BLaER1 (cell line): ENCODE measurements around the gene ZC3H18.

Experiments used
- H3K27ac ChIP-seq: shearing (Covaris generic); formaldehyde crosslinking; 2 replicates; pipeline ENCODE4 v1.8.1; 2022
- H3K27me3 ChIP-seq: shearing (Covaris generic); formaldehyde crosslinking; 2 replicates; pipeline ENCODE4 v1.8.1; 2022
- H3K36me3 ChIP-seq: shearing (Covaris generic); formaldehyde crosslinking; 2 replicates; pipeline ENCODE4 v1.8.1; 2022
- H3K4me1 ChIP-seq: shearing (Covaris generic); formaldehyde crosslinking; 2 replicates; pipeline ENCODE4 v1.8.1; 2022
- H3K4me2 ChIP-seq: shearing (Covaris generic); formaldehyde crosslinking; 2 replicates; pipeline ENCODE4 v1.8.1; 2022
- H3K4me3 ChIP-seq: shearing (Covaris generic); formaldehyde crosslinking; 2 replicates; pipeline ENCODE4 v1.8.1; 2022
- H3K9ac ChIP-seq: shearing (Covaris generic); formaldehyde crosslinking; 2 replicates; pipeline ENCODE4 v1.8.1; 2022
- H3K9me3 ChIP-seq: shearing (Covaris generic); formaldehyde crosslinking; 2 replicates; pipeline ENCODE4 v1.8.1; 2022
- H4K20me1 ChIP-seq: shearing (Covaris generic); formaldehyde crosslinking; 2 replicates; pipeline ENCODE4 v1.8.1; 2022
- Cebpa-rat ChIP-seq: shearing (Covaris generic); IDR thresholded peaks from 2 replicates; pipeline ENCODE4 v1.8.1; 2022

ZC3H18 gene

DNA sequence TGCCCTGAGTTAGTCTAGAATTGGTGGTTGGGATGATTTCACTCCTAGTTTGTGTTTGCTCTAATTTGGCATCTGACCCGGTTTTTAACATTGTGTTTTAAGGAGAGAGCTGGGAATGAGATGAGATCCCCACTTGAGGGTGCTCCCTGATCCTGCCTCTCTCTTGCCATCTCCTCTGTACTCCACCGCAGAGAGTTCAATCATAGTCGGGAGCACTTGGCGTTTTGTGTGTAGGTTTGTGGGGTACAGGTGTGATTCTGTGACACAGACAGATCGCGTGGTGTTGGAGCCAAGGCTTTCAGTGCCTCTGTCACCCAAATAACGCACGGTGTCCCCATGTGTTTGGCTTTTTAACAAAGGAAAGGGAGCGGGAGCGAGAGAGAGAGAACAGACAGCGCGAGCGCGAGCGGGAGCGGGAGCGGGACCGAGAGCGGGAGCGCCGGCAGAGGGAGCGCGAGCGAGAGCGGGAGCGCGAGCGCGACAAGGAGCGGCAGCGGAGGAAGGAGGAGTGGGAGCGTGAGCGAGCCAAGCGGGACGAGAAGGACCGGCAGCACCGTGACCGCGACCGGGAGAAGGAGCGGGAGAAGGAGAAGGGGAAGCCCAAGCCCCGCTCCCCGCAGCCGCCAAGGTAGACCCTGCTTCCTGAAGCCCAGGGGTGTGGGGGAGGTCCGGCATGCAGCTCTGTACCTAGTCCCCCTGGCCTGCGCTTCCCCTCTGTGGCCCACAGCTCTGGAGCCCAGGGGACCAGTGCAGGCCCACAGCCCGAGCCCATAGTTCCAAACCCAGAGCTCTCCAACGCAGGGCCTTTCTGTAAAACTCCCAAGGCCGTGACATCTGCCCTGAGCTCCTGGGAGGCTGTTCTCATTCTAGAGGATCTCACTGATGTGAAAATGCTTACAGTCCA, 41.0 kb downstream of the ZC3H18 start:
- Histone ChIP-seq H3K4me2 (no peak overlapping the region), H3K4me1 (peaks cover 64% of the 10 kb centered on the region), H4K20me1 (peaks cover 82% of the 10 kb centered on the region), H3K9ac (no peak overlapping the region), H3K4me3 (no peak overlapping the region), H3K27me3 (no peaks in the 10 kb centered on the region), H3K36me3 (peaks cover 80% of the 10 kb centered on the region), H3K9me3 (no peaks in the 10 kb centered on the region), H3K27ac (no peak overlapping the region)
- TF ChIP-seq Cebpa-rat = no peak

DNA sequence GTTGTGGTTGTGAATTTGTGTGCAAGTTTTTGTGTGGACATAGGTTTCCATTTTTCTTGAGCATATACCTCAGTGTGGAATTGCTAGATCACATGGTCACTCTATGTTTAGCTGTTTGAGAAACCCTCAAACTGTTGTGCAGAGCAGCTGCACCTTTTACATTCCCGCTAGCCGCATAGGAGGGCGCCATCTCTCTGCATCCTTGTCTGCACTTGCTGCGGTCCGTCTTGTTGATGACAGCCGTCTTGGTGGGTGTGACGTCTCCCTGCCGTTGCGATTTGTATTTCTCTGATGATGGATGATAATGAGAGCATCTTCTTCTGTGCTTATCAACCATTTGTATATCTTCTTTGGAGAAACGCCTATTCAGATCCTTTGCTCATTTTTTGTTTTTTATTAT, 43.1 kb downstream of the ZC3H18 start:
- Histone ChIP-seq H3K27ac (no peak overlapping the region), H4K20me1 (peaks cover 83% of the 10 kb centered on the region), H3K27me3 (no peaks in the 10 kb centered on the region), H3K4me1 (peaks cover 55% of the 10 kb centered on the region), H3K36me3 (peaks cover 86% of the 10 kb centered on the region), H3K4me2 (peak overlapping the region; percentile 86; the same call in 1 of the 2 replicates), H3K9me3 (no peaks in the 10 kb centered on the region), H3K9ac (no peak overlapping the region), H3K4me3 (no peak overlapping the region)
- no peak for TF ChIP-seq Cebpa-rat

DNA sequence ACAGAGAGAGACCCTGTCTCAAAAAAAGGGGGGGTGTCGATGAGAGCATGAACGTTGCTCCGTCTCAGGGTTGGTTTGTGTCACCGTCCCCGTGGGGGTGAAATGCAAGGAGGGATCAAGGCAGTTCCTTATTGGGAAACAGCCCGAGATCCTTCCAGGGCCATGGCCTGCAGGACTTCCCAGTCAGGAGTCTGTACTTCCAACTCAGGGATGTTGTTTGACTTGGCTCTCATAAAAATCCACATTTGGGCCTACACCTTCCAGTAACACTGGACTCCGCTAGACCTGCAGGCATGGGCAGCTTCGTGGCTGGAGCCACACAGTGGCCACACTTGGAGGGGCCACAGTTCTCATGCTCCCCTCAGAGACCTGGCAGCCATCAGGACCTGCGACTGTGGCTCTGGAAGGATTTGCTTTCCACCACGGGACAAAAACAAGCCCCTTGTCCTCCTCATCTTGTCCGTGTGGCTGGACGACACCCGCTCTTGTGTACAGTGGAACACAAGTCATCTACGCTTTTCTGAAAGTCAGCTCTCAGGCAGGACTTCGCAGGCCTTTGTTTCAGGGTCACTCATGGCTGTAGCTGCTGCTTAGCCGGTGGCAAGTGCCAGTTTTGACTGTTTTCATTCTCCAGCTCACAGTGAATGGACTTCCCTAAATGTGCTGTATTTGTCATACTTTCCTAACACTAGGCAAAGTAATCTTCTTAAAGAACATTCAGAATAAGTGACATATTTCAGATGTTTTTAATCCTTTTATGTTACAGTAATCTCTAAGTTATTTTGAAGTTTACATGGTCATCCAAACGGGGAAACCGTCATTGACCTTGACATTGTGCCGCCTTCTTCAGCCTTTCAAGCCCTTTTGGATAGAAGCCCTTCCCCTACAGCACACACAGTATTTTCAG, 44.0 kb downstream of the ZC3H18 start:
- peak overlapping the region; percentile 86 for H3K4me2 ChIP-seq

DNA sequence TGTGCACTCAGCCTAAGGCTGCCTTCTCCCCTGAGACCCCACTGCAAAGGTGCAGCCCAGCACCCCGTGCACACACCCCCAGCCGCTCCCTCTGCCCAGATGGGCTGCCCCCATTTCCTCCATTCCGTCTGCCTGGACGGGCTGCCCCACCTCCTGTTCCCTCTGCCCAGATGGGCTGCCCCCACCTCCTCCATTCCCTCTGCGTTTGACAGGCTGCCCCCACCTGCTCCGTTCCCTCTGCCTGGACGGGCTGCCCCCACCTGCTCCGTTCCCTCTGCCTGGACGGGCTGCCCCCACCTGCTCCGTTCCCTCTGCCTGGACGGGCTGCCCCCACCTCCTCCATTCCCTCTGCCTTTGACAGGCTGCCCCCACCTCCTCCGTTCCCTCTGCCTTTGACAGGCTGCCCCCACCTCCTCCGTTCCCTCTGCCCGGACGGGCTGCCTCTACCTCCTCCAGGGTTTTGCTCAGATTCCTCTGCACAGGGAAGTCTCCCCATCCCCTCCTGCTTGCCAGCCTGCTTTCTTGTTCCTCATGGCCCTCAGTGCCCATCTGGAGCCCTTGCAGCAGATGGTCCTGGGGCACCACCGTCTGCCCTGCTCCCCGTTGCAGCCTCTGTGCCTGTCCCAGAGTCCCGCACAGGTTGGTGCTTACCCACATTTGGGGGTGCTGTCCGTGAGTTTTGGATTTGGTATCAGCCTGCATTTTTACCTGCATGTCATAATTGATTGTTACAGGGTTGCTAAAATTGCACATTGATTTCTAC, 44.8 kb downstream of the ZC3H18 start:
- H3K4me3 ChIP-seq = peak overlapping the region; percentile 11; the same call in 1 of the 2 replicates
- peak overlapping the region; percentile 67 for H3K27ac ChIP-seq
- H3K9me3 ChIP-seq = no peaks in the 10 kb centered on the region
- H4K20me1 ChIP-seq = peaks cover 93% of the 10 kb centered on the region
- peak overlapping the region; percentile 67 for H3K9ac ChIP-seq
- H3K27me3 ChIP-seq = no peaks in the 10 kb centered on the region
- no peak for TF ChIP-seq Cebpa-rat
- H3K4me1 ChIP-seq = peaks cover 62% of the 10 kb centered on the region
- peak overlapping the region; percentile 86 for H3K4me2 ChIP-seq
- H3K36me3 ChIP-seq = peaks cover 86% of the 10 kb centered on the region

More for the DNA sequence above, 44.0 kb downstream of the ZC3H18 start:
- H3K9me3 ChIP-seq = no peaks in the 10 kb centered on the region
- TF ChIP-seq Cebpa-rat = no peak
- peak overlapping the region; percentile 67 for H3K9ac ChIP-seq
- H3K27ac ChIP-seq = peak overlapping the region; percentile 67
- no peaks in the 10 kb centered on the region for H3K27me3 ChIP-seq
- H3K36me3 ChIP-seq = peaks cover 86% of the 10 kb centered on the region
- H3K4me3 ChIP-seq = peak overlapping the region; percentile 11; the same call in 1 of the 2 replicates
- peaks cover 53% of the 10 kb centered on the region for H3K4me1 ChIP-seq
- peaks cover 86% of the 10 kb centered on the region for H4K20me1 ChIP-seq

DNA sequence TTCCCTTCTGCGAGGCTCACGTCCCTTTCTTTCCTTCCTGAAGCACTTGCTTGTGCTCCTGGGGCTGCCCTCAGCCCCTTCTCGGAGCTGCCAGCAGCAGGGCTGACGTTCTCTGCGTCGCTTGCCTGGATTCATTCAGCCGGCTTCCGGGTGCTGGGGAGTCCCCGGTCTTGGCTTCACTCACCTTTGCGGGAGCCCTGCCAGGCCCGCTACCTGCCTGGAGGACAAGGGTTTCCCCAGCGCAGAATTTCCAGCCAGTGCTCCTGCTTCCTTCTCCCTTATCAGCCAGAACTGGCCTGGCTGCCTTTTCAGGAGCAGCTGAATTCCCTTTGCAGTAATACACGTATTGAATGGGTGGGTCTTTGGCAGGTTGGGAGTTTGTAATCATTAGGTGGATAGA, 46.1 kb downstream of the ZC3H18 start:
- H3K27me3 ChIP-seq = no peaks in the 10 kb centered on the region
- H3K4me1 ChIP-seq = peaks cover 67% of the 10 kb centered on the region
- peak overlapping the region; percentile 86 for H3K4me2 ChIP-seq
- no peaks in the 10 kb centered on the region for H3K9me3 ChIP-seq
- peak overlapping the region; percentile 67 for H3K27ac ChIP-seq
- no peak overlapping the region for H3K4me3 ChIP-seq
- no peak for TF ChIP-seq Cebpa-rat
- H4K20me1 ChIP-seq = peaks cover 96% of the 10 kb centered on the region
- H3K36me3 ChIP-seq = peaks cover 86% of the 10 kb centered on the region
- peak overlapping the region; percentile 53 for H3K9ac ChIP-seq

DNA sequence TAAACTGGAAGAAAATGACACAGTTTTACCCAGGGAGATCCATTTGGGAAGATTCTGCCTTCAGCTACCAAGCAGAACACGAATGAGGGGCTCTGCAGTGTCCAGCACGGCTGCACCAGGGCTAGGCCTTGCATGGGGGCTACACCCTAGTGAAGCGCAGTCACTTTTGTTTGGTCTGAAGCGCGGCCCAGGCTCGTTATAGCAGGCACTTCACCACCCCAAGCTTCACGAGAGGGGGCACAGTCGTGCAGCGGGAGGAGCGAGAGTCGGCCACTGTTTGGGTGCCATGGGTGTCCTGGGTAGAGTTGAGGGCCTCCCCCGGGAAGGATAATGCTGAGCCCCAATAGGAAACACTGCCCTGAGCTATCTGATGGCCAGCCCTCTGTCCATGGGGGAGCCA, 46.5 kb downstream of the ZC3H18 start:
- TF ChIP-seq Cebpa-rat = no peak
- Histone ChIP-seq H3K4me3 (no peak overlapping the region), H4K20me1 (peaks cover 92% of the 10 kb centered on the region), H3K4me2 (peak overlapping the region; percentile 86; the same call in 1 of the 2 replicates), H3K27me3 (no peaks in the 10 kb centered on the region), H3K9me3 (no peaks in the 10 kb centered on the region), H3K4me1 (peaks cover 67% of the 10 kb centered on the region), H3K36me3 (peaks cover 86% of the 10 kb centered on the region), H3K27ac (no peak overlapping the region), H3K9ac (no peak overlapping the region)

GRCh38 chr16:88617268-88618031, 47.2 kb downstream of the ZC3H18 start:
- Histone ChIP-seq H3K27ac (no peak overlapping the region), H3K36me3 (peaks cover 86% of the 10 kb centered on the region), H3K4me1 (peaks cover 67% of the 10 kb centered on the region), H3K4me3 (no peak overlapping the region), H4K20me1 (peaks cover 86% of the 10 kb centered on the region), H3K9me3 (no peaks in the 10 kb centered on the region), H3K27me3 (no peaks in the 10 kb centered on the region), H3K4me2 (no peak overlapping the region), H3K9ac (no peak overlapping the region)
- no peak for TF ChIP-seq Cebpa-rat

- H3K4me3 ChIP-seq = no peak overlapping the region
- H3K4me2 ChIP-seq = no peak overlapping the region
- peaks cover 59% of the 10 kb centered on the region for H3K4me1 ChIP-seq
- TF ChIP-seq Cebpa-rat = no peak
- H3K9ac ChIP-seq = no peak overlapping the region
- peaks cover 86% of the 10 kb centered on the region for H3K36me3 ChIP-seq
- no peaks in the 10 kb centered on the region for H3K27me3 ChIP-seq
- peaks cover 77% of the 10 kb centered on the region for H4K20me1 ChIP-seq
- H3K9me3 ChIP-seq = no peaks in the 10 kb centered on the region
- H3K27ac ChIP-seq = no peak overlapping the region
Measured at GRCh38 chr16:88618182-88618955, 48.2 kb downstream of the ZC3H18 start.
